Measurements from ENCODE around the gene LONP2. TPM values are rescaled to one million over a fixed set of nuclear protein-coding genes. Genes with fewer than 3 reads are reported as not detected.

LONP2 gene
- total and polyA plus RNA-seq, 4 donors = 30.0 to 304 (median 52.8) TPM

DNA sequence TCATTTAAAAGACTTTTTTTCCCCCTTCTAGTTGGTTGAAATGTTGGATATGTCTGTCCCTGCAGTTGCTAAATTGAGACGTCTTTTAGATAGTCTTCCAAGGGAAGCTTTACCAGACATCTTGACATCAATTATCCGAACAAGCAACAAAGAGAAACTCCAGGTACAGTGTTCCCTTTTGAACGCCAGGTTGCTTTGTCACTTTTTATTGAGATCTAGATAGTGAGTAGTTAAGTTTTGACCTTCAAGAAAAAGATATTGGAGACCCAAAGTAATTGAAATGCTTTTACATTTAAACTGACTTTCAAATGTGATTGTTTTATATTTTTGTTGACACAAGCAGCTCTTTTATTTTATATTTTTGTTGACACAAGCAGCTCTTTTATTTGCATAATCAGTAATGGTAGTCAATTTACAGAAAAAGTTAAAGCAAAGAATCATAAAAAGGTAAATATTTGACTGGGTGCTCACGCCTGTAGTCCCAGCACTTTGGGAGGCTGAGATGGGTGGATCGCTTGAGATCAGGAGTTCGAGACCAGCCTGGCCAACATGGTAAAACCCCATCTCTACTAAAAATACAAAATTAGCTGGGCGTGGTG lies 12.6 kb downstream of the LONP2 start:
- Histone ChIP-seq H3K9me3 (ENCODE audit: control insufficient read depth in 4 of 4, low read length in 3 of 4) (no peaks in the 10 kb centered on the region), H3K27ac (ENCODE audit: low read depth in 1 of 2, low read length in 2 of 2) (no peak overlapping the region), H3K9ac (ENCODE audit: low read depth in 1 of 2, low read length in 2 of 2) (no peak overlapping the region), H3K4me1 (ENCODE audit: control insufficient read depth in 4 of 4, insufficient read depth in 4 of 4, low read length in 3 of 4) (peaks cover 0 to 10% (median 4%) of the 10 kb centered on the region in 4 donors), H3K36me3 (ENCODE audit: control insufficient read depth in 4 of 4, insufficient read depth in 3 of 4, low read depth in 1 of 4, low read length in 3 of 4) (peaks cover 6 to 58% (median 50%) of the 10 kb centered on the region in 4 donors), H3K4me3 (ENCODE audit: low read depth in 1 of 3, low read length in 3 of 3) (no peak overlapping the region), H3K27me3 (ENCODE audit: control insufficient read depth in 4 of 4, insufficient read depth in 4 of 4, low read length in 3 of 4) (no peaks in the 10 kb centered on the region)
- WGBS = 92% methylated on average over 7 of the region's 7 CpGs
- TF ChIP-seq YY1 (IDR thresholded peaks at IDR 0.05) (no peak), GABPA (IDR thresholded peaks at IDR 0.05 in 1 of 2, conservative IDR thresholded peaks at IDR 0.05 in 1 of 2) (no peak)
- TF ChIP-seq, protein P1, sequence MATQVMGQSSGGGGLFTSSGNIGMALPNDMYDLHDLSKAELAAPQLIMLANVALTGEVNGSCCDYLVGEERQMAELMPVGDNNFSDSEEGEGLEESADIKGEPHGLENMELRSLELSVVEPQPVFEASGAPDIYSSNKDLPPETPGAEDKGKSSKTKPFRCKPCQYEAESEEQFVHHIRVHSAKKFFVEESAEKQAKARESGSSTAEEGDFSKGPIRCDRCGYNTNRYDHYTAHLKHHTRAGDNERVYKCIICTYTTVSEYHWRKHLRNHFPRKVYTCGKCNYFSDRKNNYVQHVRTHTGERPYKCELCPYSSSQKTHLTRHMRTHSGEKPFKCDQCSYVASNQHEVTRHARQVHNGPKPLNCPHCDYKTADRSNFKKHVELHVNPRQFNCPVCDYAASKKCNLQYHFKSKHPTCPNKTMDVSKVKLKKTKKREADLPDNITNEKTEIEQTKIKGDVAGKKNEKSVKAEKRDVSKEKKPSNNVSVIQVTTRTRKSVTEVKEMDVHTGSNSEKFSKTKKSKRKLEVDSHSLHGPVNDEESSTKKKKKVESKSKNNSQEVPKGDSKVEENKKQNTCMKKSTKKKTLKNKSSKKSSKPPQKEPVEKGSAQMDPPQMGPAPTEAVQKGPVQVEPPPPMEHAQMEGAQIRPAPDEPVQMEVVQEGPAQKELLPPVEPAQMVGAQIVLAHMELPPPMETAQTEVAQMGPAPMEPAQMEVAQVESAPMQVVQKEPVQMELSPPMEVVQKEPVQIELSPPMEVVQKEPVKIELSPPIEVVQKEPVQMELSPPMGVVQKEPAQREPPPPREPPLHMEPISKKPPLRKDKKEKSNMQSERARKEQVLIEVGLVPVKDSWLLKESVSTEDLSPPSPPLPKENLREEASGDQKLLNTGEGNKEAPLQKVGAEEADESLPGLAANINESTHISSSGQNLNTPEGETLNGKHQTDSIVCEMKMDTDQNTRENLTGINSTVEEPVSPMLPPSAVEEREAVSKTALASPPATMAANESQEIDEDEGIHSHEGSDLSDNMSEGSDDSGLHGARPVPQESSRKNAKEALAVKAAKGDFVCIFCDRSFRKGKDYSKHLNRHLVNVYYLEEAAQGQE (IDR thresholded peaks at IDR 0.05) = no peak
- TF ChIP-seq, protein P2, sequence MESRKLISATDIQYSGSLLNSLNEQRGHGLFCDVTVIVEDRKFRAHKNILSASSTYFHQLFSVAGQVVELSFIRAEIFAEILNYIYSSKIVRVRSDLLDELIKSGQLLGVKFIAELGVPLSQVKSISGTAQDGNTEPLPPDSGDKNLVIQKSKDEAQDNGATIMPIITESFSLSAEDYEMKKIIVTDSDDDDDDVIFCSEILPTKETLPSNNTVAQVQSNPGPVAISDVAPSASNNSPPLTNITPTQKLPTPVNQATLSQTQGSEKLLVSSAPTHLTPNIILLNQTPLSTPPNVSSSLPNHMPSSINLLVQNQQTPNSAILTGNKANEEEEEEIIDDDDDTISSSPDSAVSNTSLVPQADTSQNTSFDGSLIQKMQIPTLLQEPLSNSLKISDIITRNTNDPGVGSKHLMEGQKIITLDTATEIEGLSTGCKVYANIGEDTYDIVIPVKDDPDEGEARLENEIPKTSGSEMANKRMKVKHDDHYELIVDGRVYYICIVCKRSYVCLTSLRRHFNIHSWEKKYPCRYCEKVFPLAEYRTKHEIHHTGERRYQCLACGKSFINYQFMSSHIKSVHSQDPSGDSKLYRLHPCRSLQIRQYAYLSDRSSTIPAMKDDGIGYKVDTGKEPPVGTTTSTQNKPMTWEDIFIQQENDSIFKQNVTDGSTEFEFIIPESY (IDR thresholded peaks at IDR 0.05) = no peak
- TF ChIP-seq, protein P3, sequence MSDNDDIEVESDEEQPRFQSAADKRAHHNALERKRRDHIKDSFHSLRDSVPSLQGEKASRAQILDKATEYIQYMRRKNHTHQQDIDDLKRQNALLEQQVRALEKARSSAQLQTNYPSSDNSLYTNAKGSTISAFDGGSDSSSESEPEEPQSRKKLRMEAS (IDR thresholded peaks at IDR 0.05) = no peak
- DNase-seq (ENCODE audit: low spot score) = no peak

DNA sequence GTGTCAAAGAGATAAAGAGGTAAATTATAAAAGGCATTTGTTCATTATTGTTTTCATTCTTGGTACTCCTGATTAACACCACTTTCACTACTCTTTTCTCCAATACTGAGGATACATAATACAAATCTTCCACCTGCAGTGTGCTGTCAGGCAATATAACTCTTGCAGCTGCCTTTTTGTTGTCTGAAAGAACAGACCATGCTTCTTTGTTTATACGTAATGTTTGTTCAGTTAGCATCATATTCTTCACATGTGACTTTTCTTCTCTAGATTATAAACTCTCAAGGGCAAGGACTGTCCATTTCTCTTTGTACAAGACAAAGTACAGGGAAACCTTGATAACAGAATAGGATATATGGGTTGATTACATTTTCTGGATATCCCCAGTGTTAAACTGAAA lies 17.5 kb downstream of the LONP2 start:
- Histone ChIP-seq H3K36me3 (ENCODE audit: control insufficient read depth in 4 of 4, insufficient read depth in 3 of 4, low read depth in 1 of 4, low read length in 3 of 4) (peaks cover 3 to 72% (median 57%) of the 10 kb centered on the region in 4 donors), H3K9ac (ENCODE audit: low read depth in 1 of 2, low read length in 2 of 2) (no peak overlapping the region), H3K27me3 (ENCODE audit: control insufficient read depth in 4 of 4, insufficient read depth in 4 of 4, low read length in 3 of 4) (no peaks in the 10 kb centered on the region), H3K9me3 (ENCODE audit: control insufficient read depth in 4 of 4, low read length in 3 of 4) (no peaks in the 10 kb centered on the region), H3K4me1 (ENCODE audit: control insufficient read depth in 4 of 4, insufficient read depth in 4 of 4, low read length in 3 of 4) (no peaks in the 10 kb centered on the region), H3K4me3 (ENCODE audit: low read depth in 1 of 3, low read length in 3 of 3) (no peak overlapping the region), H3K27ac (ENCODE audit: low read depth in 1 of 2, low read length in 2 of 2) (no peak overlapping the region)
- 96% methylated on average over 1 of the region's 1 CpG for WGBS
- no peak for TF ChIP-seq HNF4G (IDR thresholded peaks at IDR 0.05)
- no peak for DNase-seq (ENCODE audit: low spot score)

DNA sequence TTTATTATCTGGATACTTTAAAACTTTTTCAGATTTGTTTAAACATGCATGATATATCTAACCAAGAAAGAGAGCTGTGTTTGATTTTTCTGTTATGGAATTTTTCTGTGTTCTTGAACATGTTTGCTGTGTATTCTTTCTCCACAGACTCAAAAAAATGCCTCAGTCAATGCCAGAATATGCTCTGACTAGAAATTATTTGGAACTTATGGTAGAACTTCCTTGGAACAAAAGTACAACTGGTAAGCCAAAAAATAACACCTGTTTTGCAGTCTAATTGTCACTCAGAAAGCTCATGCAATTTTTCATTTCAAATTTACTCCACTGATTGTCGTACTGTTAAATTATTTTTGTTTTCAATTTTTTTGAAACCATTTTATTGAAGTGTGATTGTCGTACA lies 18.5 kb downstream of the LONP2 start:
- Histone ChIP-seq H3K27ac (ENCODE audit: low read depth in 1 of 2, low read length in 2 of 2) (no peak overlapping the region), H3K9me3 (ENCODE audit: control insufficient read depth in 4 of 4, low read length in 3 of 4) (no peaks in the 10 kb centered on the region), H3K36me3 (ENCODE audit: control insufficient read depth in 4 of 4, insufficient read depth in 3 of 4, low read depth in 1 of 4, low read length in 3 of 4) (peaks cover 3 to 71% (median 53%) of the 10 kb centered on the region in 4 donors), H3K9ac (ENCODE audit: low read depth in 1 of 2, low read length in 2 of 2) (no peak overlapping the region), H3K27me3 (ENCODE audit: control insufficient read depth in 4 of 4, insufficient read depth in 4 of 4, low read length in 3 of 4) (no peaks in the 10 kb centered on the region), H3K4me1 (ENCODE audit: control insufficient read depth in 4 of 4, insufficient read depth in 4 of 4, low read length in 3 of 4) (no peaks in the 10 kb centered on the region), H3K4me3 (ENCODE audit: low read depth in 1 of 3, low read length in 3 of 3) (no peak overlapping the region)
- WGBS = 97% methylated on average over 2 of the region's 2 CpGs
- DNase-seq (ENCODE audit: low spot score) = no peak
- TF ChIP-seq NR2F2 (IDR thresholded peaks at IDR 0.05) (no peak), SP1 (IDR thresholded peaks at IDR 0.05) (no peak), FOXA2 (IDR thresholded peaks at IDR 0.05) (no peak), RAD21 (IDR thresholded peaks at IDR 0.05) (no peak), YY1 (IDR thresholded peaks at IDR 0.05) (no peak)
